ENCODE data around the gene AKR1C3. TPM values are rescaled to one million over a fixed set of nuclear protein-coding genes. Genes with fewer than 3 reads are reported as not detected.
"Not testable (repeated sequence)": the region's sequence is repeated elsewhere in the genome, so short reads cannot be mapped to it uniquely, and the experiment has no call there.

AKR1C3 gene
- total RNA-seq: 0.75 TPM
- 1 to 10 TPM in 6 of 8 donors, under 1 TPM in 2; 0.84 to 2.5 (median 1.1) TPM for polyA plus RNA-seq (ENCODE audit: insufficient read depth in 1 of 8, insufficient read length in 8 of 8, low replicate concordance in 1 of 8)
- long read RNA-seq, donor 1, partial matches to known transcripts: 0 of 1 reads
- long read RNA-seq, donor 1, other reads (novel, unspliced or antisense): 0 of 1 reads
- long read RNA-seq, donor 2: 0 reads
- long read RNA-seq, donor 3: 0 reads
- long read RNA-seq, donor 4: 0 reads
- long read RNA-seq, donor 5, partial matches to known transcripts: 0 of 1 reads
- long read RNA-seq, donor 5, other reads (novel, unspliced or antisense): 0 of 1 reads
- long read RNA-seq, donor 6, partial matches to known transcripts: 6 of 7 reads
- long read RNA-seq, donor 6, other reads (novel, unspliced or antisense): 0 of 7 reads
- long read RNA-seq, donor 7: 0 reads
- long read RNA-seq, donor 8, partial matches to known transcripts: 0 of 1 reads
- long read RNA-seq, donor 8, other reads (novel, unspliced or antisense): 0 of 1 reads
- long read RNA-seq, donor 9, partial matches to known transcripts: 0 of 1 reads
- long read RNA-seq, donor 9, other reads (novel, unspliced or antisense): 0 of 1 reads
- long read RNA-seq, donor 10, partial matches to known transcripts: 7 of 8 reads
- long read RNA-seq, donor 10, other reads (novel, unspliced or antisense): 0 of 8 reads
- long read RNA-seq, donor 11: 0 reads

- no peaks in the 10 kb centered on the region for H3K27me3 ChIP-seq (ENCODE audit: control insufficient read depth, insufficient read depth, low read length)
- peak; percentile 78 for DNase-seq
- no CpG with 5 or more reads among the region's 9 CpGs for WGBS (ENCODE audit: insufficient coverage)
Observed at GRCh38 chr10:5094265-5095205, at the start of gene AKR1C3. Gene AKR1C3, plus strand, starts transcription at chr10:5094414. Its CDS starts 31 bp downstream, at chr10:5094445.

GRCh38 chr10:5045095-5045494 lies 49.1 kb upstream of the AKR1C3 start:
- H3K4me3 ChIP-seq (ENCODE audit: low read length): no peak overlapping the region
- no peaks in the 10 kb centered on the region for H3K36me3 ChIP-seq (ENCODE audit: control insufficient read depth, insufficient read depth, low read length)
- H3K27ac ChIP-seq (ENCODE audit: low read length): no peak overlapping the region
- no peaks in the 10 kb centered on the region for H3K27me3 ChIP-seq (ENCODE audit: control insufficient read depth, insufficient read depth, low read length)
- H3K9me3 ChIP-seq (replicated peaks; ENCODE audit: control insufficient read depth, low read depth, low read length): no peaks in the 10 kb centered on the region
- no peak for DNase-seq
- no peaks in the 10 kb centered on the region for H3K4me1 ChIP-seq (ENCODE audit: control insufficient read depth, insufficient read depth, low read length)
- WGBS (ENCODE audit: insufficient coverage): 72% methylated on average over 6 of the region's 9 CpGs

More at GRCh38 chr10:5094265-5095205, at the start of gene AKR1C3:
- no peak within 1 kb of the TSS for H3K27ac ChIP-seq (ENCODE audit: low read length)
- H3K9me3 ChIP-seq (replicated peaks; ENCODE audit: control insufficient read depth, low read depth, low read length): peaks cover 2% of the 10 kb centered on the region
- H3K4me1 ChIP-seq (ENCODE audit: control insufficient read depth, insufficient read depth, low read length): no peaks in the 10 kb centered on the region
- H3K4me3 ChIP-seq (ENCODE audit: low read length): no peak within 1 kb of the TSS
- no peaks in the 10 kb centered on the region for H3K36me3 ChIP-seq (ENCODE audit: control insufficient read depth, insufficient read depth, low read length)

- Histone ChIP-seq H3K36me3 (ENCODE audit: control insufficient read depth, insufficient read depth, low read length) (no peaks in the 10 kb centered on the region), H3K4me1 (ENCODE audit: control insufficient read depth, insufficient read depth, low read length) (no peaks in the 10 kb centered on the region), H3K4me3 (ENCODE audit: low read length) (no peak overlapping the region), H3K27ac (ENCODE audit: low read length) (no peak overlapping the region), H3K27me3 (ENCODE audit: control insufficient read depth, insufficient read depth, low read length) (no peaks in the 10 kb centered on the region), H3K9me3 (replicated peaks; ENCODE audit: control insufficient read depth, low read depth, low read length) (no peaks in the 10 kb centered on the region)
- WGBS (ENCODE audit: insufficient coverage): no CpG with 5 or more reads among the region's 6 CpGs
- no peak for DNase-seq
Observed at GRCh38 chr10:5046410-5046809, 47.8 kb upstream of the AKR1C3 start.

- H3K27me3 ChIP-seq (ENCODE audit: control insufficient read depth, insufficient read depth, low read length); H3K27ac ChIP-seq (ENCODE audit: low read length); H3K36me3 ChIP-seq (ENCODE audit: control insufficient read depth, insufficient read depth, low read length); H3K4me3 ChIP-seq (ENCODE audit: low read length); DNase-seq; H3K9me3 ChIP-seq (replicated peaks; ENCODE audit: control insufficient read depth, low read depth, low read length); H3K4me1 ChIP-seq (ENCODE audit: control insufficient read depth, insufficient read depth, low read length): not testable (repeated sequence)
- 75% methylated on average over 2 of the region's 5 CpGs for WGBS (ENCODE audit: insufficient coverage)
Observed at GRCh38 chr10:5047055-5047454, 47.2 kb upstream of the AKR1C3 start.

- Histone ChIP-seq H3K4me3 (ENCODE audit: low read length) (no peak overlapping the region), H3K27me3 (ENCODE audit: control insufficient read depth, insufficient read depth, low read length) (no peaks in the 10 kb centered on the region), H3K27ac (ENCODE audit: low read length) (no peak overlapping the region), H3K9me3 (replicated peaks; ENCODE audit: control insufficient read depth, low read depth, low read length) (no peaks in the 10 kb centered on the region), H3K36me3 (ENCODE audit: control insufficient read depth, insufficient read depth, low read length) (no peaks in the 10 kb centered on the region), H3K4me1 (ENCODE audit: control insufficient read depth, insufficient read depth, low read length) (no peaks in the 10 kb centered on the region)
- WGBS (ENCODE audit: insufficient coverage): no CpG with 5 or more reads among the region's 1 CpG
- no peak for DNase-seq
Observed at GRCh38 chr10:5047912-5048628, 46.1 kb upstream of the AKR1C3 start.

- not testable (repeated sequence) for DNase-seq; H3K27me3 ChIP-seq (ENCODE audit: control insufficient read depth, insufficient read depth, low read length); H3K4me3 ChIP-seq (ENCODE audit: low read length); H3K9me3 ChIP-seq (replicated peaks; ENCODE audit: control insufficient read depth, low read depth, low read length); H3K36me3 ChIP-seq (ENCODE audit: control insufficient read depth, insufficient read depth, low read length); H3K4me1 ChIP-seq (ENCODE audit: control insufficient read depth, insufficient read depth, low read length); H3K27ac ChIP-seq (ENCODE audit: low read length)
- 95% methylated on average over 15 of the region's 16 CpGs for WGBS (ENCODE audit: insufficient coverage)
Observed at GRCh38 chr10:5052951-5053500, 41.2 kb upstream of the AKR1C3 start.

- not testable (repeated sequence) for H3K4me1 ChIP-seq (ENCODE audit: control insufficient read depth, insufficient read depth, low read length); H3K4me3 ChIP-seq (ENCODE audit: low read length); H3K36me3 ChIP-seq (ENCODE audit: control insufficient read depth, insufficient read depth, low read length); H3K9me3 ChIP-seq (replicated peaks; ENCODE audit: control insufficient read depth, low read depth, low read length); H3K27ac ChIP-seq (ENCODE audit: low read length); DNase-seq; H3K27me3 ChIP-seq (ENCODE audit: control insufficient read depth, insufficient read depth, low read length)
- WGBS (ENCODE audit: insufficient coverage): no CpG with 5 or more reads among the region's 2 CpGs
Observed at GRCh38 chr10:5054831-5055230, 39.4 kb upstream of the AKR1C3 start.

- H3K4me1 ChIP-seq (ENCODE audit: control insufficient read depth, insufficient read depth, low read length); H3K36me3 ChIP-seq (ENCODE audit: control insufficient read depth, insufficient read depth, low read length); H3K4me3 ChIP-seq (ENCODE audit: low read length); H3K27ac ChIP-seq (ENCODE audit: low read length); H3K9me3 ChIP-seq (replicated peaks; ENCODE audit: control insufficient read depth, low read depth, low read length); H3K27me3 ChIP-seq (ENCODE audit: control insufficient read depth, insufficient read depth, low read length); DNase-seq: not testable (repeated sequence)
- 89% methylated on average over 7 of the region's 8 CpGs for WGBS (ENCODE audit: insufficient coverage)
Observed at GRCh38 chr10:5059267-5059666, 34.9 kb upstream of the AKR1C3 start.

- H3K27ac ChIP-seq (ENCODE audit: low read length); H3K27me3 ChIP-seq (ENCODE audit: control insufficient read depth, insufficient read depth, low read length); H3K9me3 ChIP-seq (replicated peaks; ENCODE audit: control insufficient read depth, low read depth, low read length); H3K36me3 ChIP-seq (ENCODE audit: control insufficient read depth, insufficient read depth, low read length); DNase-seq; H3K4me3 ChIP-seq (ENCODE audit: low read length); H3K4me1 ChIP-seq (ENCODE audit: control insufficient read depth, insufficient read depth, low read length): not testable (repeated sequence)
- 84% methylated on average over 13 of the region's 13 CpGs for WGBS (ENCODE audit: insufficient coverage)
Observed at GRCh38 chr10:5060791-5061190, 33.4 kb upstream of the AKR1C3 start.

Data from muscle of leg (tissue), 16 donors.